Measurements from ENCODE around the gene WDR27.

WDR27 gene

GRCh38 chr6:169592558-169592957 is 109.3 kb downstream of the WDR27 start:
- no peaks in the 10 kb centered on the region; the same call in 1 of the 2 replicates for H3K9me3 ChIP-seq (ENCODE audit: insufficient read depth, low read depth, low read length)
- no peaks in the 10 kb centered on the region for H3K4me1 ChIP-seq (ENCODE audit: insufficient read depth, low read length)
- H3K9ac ChIP-seq (ENCODE audit: low read depth, low read length): no peak overlapping the region
- no peak overlapping the region for H3K27ac ChIP-seq (ENCODE audit: low read depth, low read length)
- H3K27me3 ChIP-seq (ENCODE audit: insufficient read depth, low read length): no peaks in the 10 kb centered on the region
- 95% methylated on average over 1 of the region's 1 CpG for WGBS
- no peak overlapping the region for H3K4me3 ChIP-seq (ENCODE audit: low read length)
- H3K36me3 ChIP-seq (ENCODE audit: insufficient read depth, low read length): no peaks in the 10 kb centered on the region; the same call in 1 of the 2 replicates

GRCh38 chr6:169591616-169592015 is 110.2 kb downstream of the WDR27 start:
- H3K4me1 ChIP-seq (ENCODE audit: insufficient read depth, low read length): no peaks in the 10 kb centered on the region
- H3K36me3 ChIP-seq (ENCODE audit: insufficient read depth, low read length): no peaks in the 10 kb centered on the region
- H3K9me3 ChIP-seq (ENCODE audit: insufficient read depth, low read depth, low read length): no peaks in the 10 kb centered on the region
- no peaks in the 10 kb centered on the region for H3K27me3 ChIP-seq (ENCODE audit: insufficient read depth, low read length)
- H3K27ac ChIP-seq (ENCODE audit: low read depth, low read length): no peak overlapping the region
- no peak overlapping the region for H3K9ac ChIP-seq (ENCODE audit: low read depth, low read length)
- 74% methylated on average over 4 of the region's 4 CpGs for WGBS
- no peak overlapping the region for H3K4me3 ChIP-seq (ENCODE audit: low read length)

- no peak overlapping the region for H3K27ac ChIP-seq (ENCODE audit: low read depth, low read length)
- H3K4me3 ChIP-seq (ENCODE audit: low read length): no peak overlapping the region
- H3K4me1 ChIP-seq (ENCODE audit: insufficient read depth, low read length): no peaks in the 10 kb centered on the region
- peaks cover 5% of the 10 kb centered on the region for H3K36me3 ChIP-seq (ENCODE audit: insufficient read depth, low read length)
- H3K27me3 ChIP-seq (ENCODE audit: insufficient read depth, low read length): no peaks in the 10 kb centered on the region
- no peak overlapping the region for H3K9ac ChIP-seq (ENCODE audit: low read depth, low read length)
- H3K9me3 ChIP-seq (ENCODE audit: insufficient read depth, low read depth, low read length): no peaks in the 10 kb centered on the region
- 97% methylated on average over 10 of the region's 10 CpGs for WGBS
These were observed 111.4 kb downstream of the WDR27 start for GRCh38 chr6:169590376-169590939.

- WGBS: 91% methylated on average over 6 of the region's 6 CpGs
- Histone ChIP-seq H3K27ac (ENCODE audit: low read depth, low read length) (no peak overlapping the region), H3K27me3 (ENCODE audit: insufficient read depth, low read length) (no peaks in the 10 kb centered on the region), H3K4me1 (ENCODE audit: insufficient read depth, low read length) (no peaks in the 10 kb centered on the region), H3K36me3 (ENCODE audit: insufficient read depth, low read length) (peaks cover 5% of the 10 kb centered on the region), H3K4me3 (ENCODE audit: low read length) (no peak overlapping the region), H3K9ac (ENCODE audit: low read depth, low read length) (no peak overlapping the region), H3K9me3 (ENCODE audit: insufficient read depth, low read depth, low read length) (no peaks in the 10 kb centered on the region)
These were observed 112.1 kb downstream of the WDR27 start for GRCh38 chr6:169589699-169590257.

GRCh38 chr6:169589293-169589692 is 112.5 kb downstream of the WDR27 start:
- Histone ChIP-seq H3K27ac (ENCODE audit: low read depth, low read length) (no peak overlapping the region), H3K4me1 (ENCODE audit: insufficient read depth, low read length) (no peaks in the 10 kb centered on the region), H3K9me3 (ENCODE audit: insufficient read depth, low read depth, low read length) (no peaks in the 10 kb centered on the region), H3K4me3 (ENCODE audit: low read length) (no peak overlapping the region), H3K27me3 (ENCODE audit: insufficient read depth, low read length) (no peaks in the 10 kb centered on the region), H3K36me3 (ENCODE audit: insufficient read depth, low read length) (peaks cover 5% of the 10 kb centered on the region), H3K9ac (ENCODE audit: low read depth, low read length) (no peak overlapping the region)
- WGBS: 76% methylated on average over 3 of the region's 3 CpGs

GRCh38 chr6:169587975-169588374 is 113.9 kb downstream of the WDR27 start:
- no peaks in the 10 kb centered on the region for H3K9me3 ChIP-seq (ENCODE audit: insufficient read depth, low read depth, low read length)
- H3K27ac ChIP-seq (ENCODE audit: low read depth, low read length): no peak overlapping the region
- H3K36me3 ChIP-seq (ENCODE audit: insufficient read depth, low read length): peaks cover 5% of the 10 kb centered on the region
- H3K4me3 ChIP-seq (ENCODE audit: low read length): no peak overlapping the region
- no peak overlapping the region for H3K9ac ChIP-seq (ENCODE audit: low read depth, low read length)
- H3K4me1 ChIP-seq (ENCODE audit: insufficient read depth, low read length): no peaks in the 10 kb centered on the region
- WGBS: 94% methylated on average over 5 of the region's 5 CpGs
- no peaks in the 10 kb centered on the region for H3K27me3 ChIP-seq (ENCODE audit: insufficient read depth, low read length)

- no peak overlapping the region for H3K9ac ChIP-seq (ENCODE audit: low read depth, low read length)
- H3K4me3 ChIP-seq (ENCODE audit: low read length): no peak overlapping the region
- H3K9me3 ChIP-seq (ENCODE audit: insufficient read depth, low read depth, low read length): no peaks in the 10 kb centered on the region
- H3K27me3 ChIP-seq (ENCODE audit: insufficient read depth, low read length): no peaks in the 10 kb centered on the region
- H3K27ac ChIP-seq (ENCODE audit: low read depth, low read length): no peak overlapping the region
- peaks cover 17% of the 10 kb centered on the region for H3K36me3 ChIP-seq (ENCODE audit: insufficient read depth, low read length)
- WGBS: 80% methylated on average over 6 of the region's 6 CpGs
- 0 out of 2 replicates have a peak, but pooled peaks cover 5% of the 10 kb centered on the region for H3K4me1 ChIP-seq (ENCODE audit: insufficient read depth, low read length)
These were observed 117.8 kb downstream of the WDR27 start for GRCh38 chr6:169583886-169584541.

GRCh38 chr6:169579407-169580111 is 122.3 kb downstream of the WDR27 start:
- no peak overlapping the region for H3K9ac ChIP-seq (ENCODE audit: low read depth, low read length)
- H3K27me3 ChIP-seq (ENCODE audit: insufficient read depth, low read length): no peaks in the 10 kb centered on the region
- H3K4me1 ChIP-seq (ENCODE audit: insufficient read depth, low read length): 0 out of 2 replicates have a peak, but pooled peaks cover 5% of the 10 kb centered on the region
- peaks cover 16% of the 10 kb centered on the region for H3K36me3 ChIP-seq (ENCODE audit: insufficient read depth, low read length)
- 92% methylated on average over 7 of the region's 7 CpGs for WGBS
- no peaks in the 10 kb centered on the region for H3K9me3 ChIP-seq (ENCODE audit: insufficient read depth, low read depth, low read length)
- no peak overlapping the region for H3K27ac ChIP-seq (ENCODE audit: low read depth, low read length)
- H3K4me3 ChIP-seq (ENCODE audit: low read length): no peak overlapping the region

GRCh38 chr6:169577974-169578373 is 123.9 kb downstream of the WDR27 start:
- no peak overlapping the region for H3K4me3 ChIP-seq (ENCODE audit: low read length)
- H3K9ac ChIP-seq (ENCODE audit: low read depth, low read length): no peak overlapping the region
- no peaks in the 10 kb centered on the region for H3K27me3 ChIP-seq (ENCODE audit: insufficient read depth, low read length)
- no peak overlapping the region for H3K27ac ChIP-seq (ENCODE audit: low read depth, low read length)
- H3K4me1 ChIP-seq (ENCODE audit: insufficient read depth, low read length): 0 out of 2 replicates have a peak, but pooled peaks cover 5% of the 10 kb centered on the region
- WGBS: 95% methylated on average over 14 of the region's 14 CpGs
- H3K36me3 ChIP-seq (ENCODE audit: insufficient read depth, low read length): peaks cover 16% of the 10 kb centered on the region
- no peaks in the 10 kb centered on the region for H3K9me3 ChIP-seq (ENCODE audit: insufficient read depth, low read depth, low read length)

GRCh38 chr6:169577236-169577635 is 124.6 kb downstream of the WDR27 start:
- H3K36me3 ChIP-seq (ENCODE audit: insufficient read depth, low read length): peaks cover 16% of the 10 kb centered on the region
- WGBS: 94% methylated on average over 38 of the region's 38 CpGs
- H3K9ac ChIP-seq (ENCODE audit: low read depth, low read length): no peak overlapping the region
- no peak overlapping the region for H3K4me3 ChIP-seq (ENCODE audit: low read length)
- H3K27me3 ChIP-seq (ENCODE audit: insufficient read depth, low read length): no peaks in the 10 kb centered on the region
- H3K4me1 ChIP-seq (ENCODE audit: insufficient read depth, low read length): 0 out of 2 replicates have a peak, but pooled peaks cover 5% of the 10 kb centered on the region
- H3K27ac ChIP-seq (ENCODE audit: low read depth, low read length): no peak overlapping the region
- no peaks in the 10 kb centered on the region for H3K9me3 ChIP-seq (ENCODE audit: insufficient read depth, low read depth, low read length)

- H3K27me3 ChIP-seq (ENCODE audit: insufficient read depth, low read length): no peaks in the 10 kb centered on the region
- H3K4me1 ChIP-seq (ENCODE audit: insufficient read depth, low read length): 0 out of 2 replicates have a peak, but pooled peaks cover 5% of the 10 kb centered on the region
- H3K36me3 ChIP-seq (ENCODE audit: insufficient read depth, low read length): peaks cover 14% of the 10 kb centered on the region
- H3K9ac ChIP-seq (ENCODE audit: low read depth, low read length): no peak overlapping the region
- no peaks in the 10 kb centered on the region for H3K9me3 ChIP-seq (ENCODE audit: insufficient read depth, low read depth, low read length)
- 92% methylated on average over 5 of the region's 5 CpGs for WGBS
- H3K4me3 ChIP-seq (ENCODE audit: low read length): no peak overlapping the region
- H3K27ac ChIP-seq (ENCODE audit: low read depth, low read length): no peak overlapping the region
These were observed 126.0 kb downstream of the WDR27 start for GRCh38 chr6:169575821-169576220.
